A549 treated with RU486 at 1 μM for 4 hours (cell line): ENCODE measurements around the gene KRTAP9-1. TPM values are rescaled to one million over a fixed set of nuclear protein-coding genes. Genes with fewer than 3 reads are reported as not detected.

Experiments
- total RNA-seq: library from RNA; stranded (reverse); fragments of 200-300 nt; extraction: Qiagen RNA extraction; gene quantifications from 5 replicates; pipeline ENCODE4 v1.2.3, GENCODE V29; 2022; ENCODE audit warnings: low read depth

The KRTAP9-1 gene, protein sequence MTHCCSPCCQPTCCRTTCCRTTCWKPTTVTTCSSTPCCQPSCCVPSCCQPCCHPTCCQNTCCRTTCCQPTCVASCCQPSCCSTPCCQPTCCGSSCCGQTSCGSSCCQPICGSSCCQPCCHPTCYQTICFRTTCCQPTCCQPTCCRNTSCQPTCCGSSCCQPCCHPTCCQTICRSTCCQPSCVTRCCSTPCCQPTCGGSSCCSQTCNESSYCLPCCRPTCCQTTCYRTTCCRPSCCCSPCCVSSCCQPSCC
- total RNA-seq, result not detected in 5 replicates

GRCh38 chr17:41189837-41190318 is at the start of gene KRTAP9-1:
KRTAP9-1 (plus strand) TSS chr17:41189887; CDS start chr17:41189887, 0 bp downstream.

DNA sequence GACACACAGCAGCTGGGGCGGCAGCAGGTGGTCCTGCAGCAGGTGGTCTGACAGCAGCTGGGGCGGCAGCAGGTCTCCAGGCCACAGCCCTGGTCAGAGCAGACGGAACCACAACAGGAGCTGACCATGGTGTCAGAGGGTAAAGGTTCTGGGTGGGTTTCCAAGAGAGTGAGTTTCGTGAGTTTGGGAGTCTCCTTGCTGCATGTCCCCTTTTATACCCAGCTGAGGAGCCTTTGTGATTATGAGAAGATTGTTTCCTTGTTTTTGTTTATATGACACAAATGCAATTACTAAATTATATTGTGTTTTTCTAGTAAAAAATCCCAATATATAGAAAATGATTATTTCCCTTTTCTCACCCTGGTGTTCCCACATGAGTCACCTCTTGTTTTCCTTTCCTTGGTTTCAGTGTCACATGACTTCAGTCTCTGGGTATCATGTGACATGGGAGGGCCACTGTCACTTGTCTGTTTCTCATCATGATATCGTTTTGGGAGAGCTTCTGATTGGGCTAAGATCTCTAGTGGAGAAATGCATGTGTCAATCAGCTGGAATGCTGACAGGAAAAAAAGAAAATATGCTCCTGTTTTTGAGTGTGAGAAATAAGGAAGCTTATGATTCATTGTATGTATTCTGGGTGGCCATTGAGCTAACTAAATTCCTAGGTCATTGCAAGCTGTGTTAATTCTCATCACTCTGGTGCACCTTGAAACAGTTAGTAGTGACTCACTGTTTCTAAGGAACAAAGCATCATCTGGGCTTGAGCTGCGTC is 49.1 kb upstream of the KRTAP9-1 start, which contains the start of gene KRTAP4-6:
TSS of gene KRTAP4-6 (minus strand) at position 185 of the 772 bp plus-strand sequence. CDS start at position 128, 57 bp downstream.

DNA sequence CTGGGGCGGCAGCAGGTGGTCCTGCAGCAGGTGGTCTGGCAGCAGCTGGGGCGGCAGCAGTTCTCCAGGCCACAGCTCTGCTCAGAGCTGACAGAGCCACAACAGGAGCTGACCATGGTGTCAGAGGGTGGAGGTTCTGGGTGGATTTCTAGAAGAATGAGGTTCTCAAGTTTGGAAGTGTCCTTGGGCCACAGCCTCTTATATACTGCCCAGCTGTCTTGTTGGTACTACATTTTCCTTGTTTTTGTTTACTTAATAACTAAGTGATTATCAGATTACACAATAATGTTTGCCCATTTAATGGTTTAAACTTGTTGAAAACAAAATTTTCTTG is 40.1 kb upstream of the KRTAP9-1 start, which contains the start of gene KRTAP4-5:
TSS of gene KRTAP4-5 (minus strand) at position 174 of the 334 bp plus-strand sequence. CDS start at position 116, 58 bp downstream.

GRCh38 chr17:41160648-41161047 is 29.0 kb upstream of the KRTAP9-1 start, which contains the start of gene KRTAP4-4:
KRTAP4-4 (minus strand) TSS chr17:41160748; CDS start chr17:41160691, 57 bp downstream.

GRCh38 chr17:41168121-41168520 is 21.6 kb upstream of the KRTAP9-1 start, which contains the start of gene KRTAP4-3:
KRTAP4-3 (minus strand) TSS chr17:41168221; CDS start chr17:41168172, 49 bp downstream.

GRCh38 chr17:41177727-41178271 is 11.9 kb upstream of the KRTAP9-1 start, which contains the start of gene KRTAP4-2:
KRTAP4-2 (minus strand) TSS chr17:41178221; CDS start chr17:41178164, 57 bp downstream.

GRCh38 chr17:41184480-41184961 is 5.2 kb upstream of the KRTAP9-1 start, which contains the start of gene KRTAP4-1:
KRTAP4-1 (minus strand) TSS chr17:41184911; CDS start chr17:41184854, 57 bp downstream.

DNA sequence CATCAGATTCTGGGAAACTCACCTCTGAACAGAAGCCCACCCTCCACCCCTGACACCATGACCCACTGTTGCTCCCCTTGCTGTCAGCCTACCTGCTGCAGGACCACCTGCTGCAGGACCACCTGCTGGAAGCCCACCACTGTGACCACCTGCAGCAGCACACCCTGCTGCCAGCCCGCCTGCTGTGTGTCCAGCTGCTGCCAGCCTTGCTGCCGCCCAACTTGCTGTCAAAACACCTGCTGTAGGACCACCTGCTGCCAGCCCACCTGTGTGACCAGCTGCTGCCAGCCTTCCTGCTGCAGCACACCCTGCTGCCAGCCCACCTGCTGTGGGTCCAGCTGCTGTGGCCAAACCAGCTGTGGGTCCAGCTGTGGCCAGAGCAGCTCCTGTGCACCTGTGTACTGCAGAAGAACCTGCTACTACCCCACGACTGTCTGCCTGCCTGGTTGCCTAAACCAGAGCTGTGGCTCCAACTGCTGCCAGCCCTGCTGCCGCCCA is 37.0 kb downstream of the KRTAP9-1 start, which contains the start of gene KRTAP9-2:
TSS of gene KRTAP9-2 (plus strand) at position 51 of the 498 bp plus-strand sequence. CDS start at position 58, 7 bp downstream.

GRCh38 chr17:41232399-41233105 is 42.9 kb downstream of the KRTAP9-1 start, which contains the start of gene KRTAP9-3:
KRTAP9-3 (plus strand) TSS chr17:41232449; CDS start chr17:41232502, 53 bp downstream.

GRCh38 chr17:41237949-41238437 is 48.3 kb downstream of the KRTAP9-1 start, which contains the start of gene KRTAP9-8:
KRTAP9-8 (plus strand) TSS chr17:41237999; CDS start chr17:41238052, 53 bp downstream.

Other genes starting within 250 kb of the KRTAP9-1 start
- gene KRT39, start 222.9 kb upstream of the KRTAP9-1 start, total RNA-seq, result not detected in 5 replicates
- gene KRT40, start 205.6 kb upstream of the KRTAP9-1 start, total RNA-seq, result not detected in 5 replicates
- gene KRTAP3-3, start 195.7 kb upstream of the KRTAP9-1 start, total RNA-seq, result not detected in 5 replicates
- 0.36 to 0.50 TPM (median 0.42 TPM) in 3 of 5 replicates, not detected in the others for gene KRTAP3-2, start 190.0 kb upstream of the KRTAP9-1 start, total RNA-seq
- gene KRTAP3-1, start 180.8 kb upstream of the KRTAP9-1 start, total RNA-seq, result not detected in 5 replicates
- gene KRTAP1-5, start 162.7 kb upstream of the KRTAP9-1 start, total RNA-seq, result not detected in 5 replicates
- gene KRTAP1-4, start 159.7 kb upstream of the KRTAP9-1 start, total RNA-seq, result not detected in 5 replicates
- gene KRTAP1-3, start 155.0 kb upstream of the KRTAP9-1 start, total RNA-seq, result not detected in 5 replicates
- not detected in 5 replicates for gene KRTAP1-1, start 148.4 kb upstream of the KRTAP9-1 start, total RNA-seq
- not detected in 5 replicates for gene KRTAP2-1, start 142.6 kb upstream of the KRTAP9-1 start, total RNA-seq
- not detected in 5 replicates for gene KRTAP2-2, start 134.7 kb upstream of the KRTAP9-1 start, total RNA-seq
- not detected in 5 replicates for gene KRTAP2-3, start 129.8 kb upstream of the KRTAP9-1 start, total RNA-seq
- gene KRTAP2-4, start 124.0 kb upstream of the KRTAP9-1 start, total RNA-seq, result not detected in 5 replicates
- gene KRTAP4-7, start 105.7 kb upstream of the KRTAP9-1 start, total RNA-seq, result not detected in 5 replicates
- 0.08 TPM in 1 of 5 replicates, not detected in the others for gene KRTAP4-8, start 91.7 kb upstream of the KRTAP9-1 start, total RNA-seq
- not detected in 5 replicates for gene KRTAP4-16, start 87.7 kb upstream of the KRTAP9-1 start, total RNA-seq
- not detected in 5 replicates for gene KRTAP4-9, start 84.5 kb upstream of the KRTAP9-1 start, total RNA-seq
- gene KRTAP4-11, start 71.5 kb upstream of the KRTAP9-1 start, total RNA-seq, result not detected in 5 replicates
- not detected in 5 replicates for gene KRTAP4-12, start 65.7 kb upstream of the KRTAP9-1 start, total RNA-seq
- gene KRTAP4-6, start 49.3 kb upstream of the KRTAP9-1 start, total RNA-seq, result not detected in 5 replicates
- gene KRTAP4-5, start 40.1 kb upstream of the KRTAP9-1 start, total RNA-seq, result not detected in 5 replicates
- not detected in 5 replicates for gene KRTAP4-4, start 29.1 kb upstream of the KRTAP9-1 start, total RNA-seq
- gene KRTAP4-3, start 21.7 kb upstream of the KRTAP9-1 start, total RNA-seq, result not detected in 5 replicates
- not detected in 5 replicates for gene KRTAP4-2, start 11.7 kb upstream of the KRTAP9-1 start, total RNA-seq
- gene KRTAP4-1, start 5.0 kb upstream of the KRTAP9-1 start, total RNA-seq, result 0.17 to 0.25 TPM (median 0.24 TPM) in 4 of 5 replicates, not detected in the other
- not detected in 5 replicates for gene KRTAP9-2, start 36.8 kb downstream of the KRTAP9-1 start, total RNA-seq
- not detected in 5 replicates for gene KRTAP9-3, start 42.6 kb downstream of the KRTAP9-1 start, total RNA-seq
- gene KRTAP9-8, start 48.1 kb downstream of the KRTAP9-1 start, total RNA-seq, result not detected in 5 replicates
- gene KRTAP9-4, start 59.8 kb downstream of the KRTAP9-1 start, total RNA-seq, result not detected in 5 replicates
- not detected in 5 replicates for gene KRTAP9-9, start 65.5 kb downstream of the KRTAP9-1 start, total RNA-seq
- not detected in 5 replicates for gene KRTAP9-6, start 75.5 kb downstream of the KRTAP9-1 start, total RNA-seq
- gene KRTAP9-7, start 85.8 kb downstream of the KRTAP9-1 start, total RNA-seq, result not detected in 5 replicates
- gene KRTAP29-1, start 113.0 kb downstream of the KRTAP9-1 start, total RNA-seq, result not detected in 5 replicates
- not detected in 5 replicates for gene KRTAP16-1, start 119.4 kb downstream of the KRTAP9-1 start, total RNA-seq
- not detected in 5 replicates for gene KRTAP17-1, start 125.8 kb downstream of the KRTAP9-1 start, total RNA-seq
- gene KRT33A, start 160.9 kb downstream of the KRTAP9-1 start, total RNA-seq, result not detected in 5 replicates
- gene KRT33B, start 179.9 kb downstream of the KRTAP9-1 start, total RNA-seq, result 0.06 to 0.16 TPM (median 0.15 TPM) in 3 of 5 replicates, not detected in the others
- 0.25 to 0.43 TPM (median 0.30 TPM) in 5 replicates for gene KRT34, start 192.4 kb downstream of the KRTAP9-1 start, total RNA-seq
- not detected in 5 replicates for gene KRT31, start 207.7 kb downstream of the KRTAP9-1 start, total RNA-seq
- not detected in 5 replicates for gene KRT37, start 234.7 kb downstream of the KRTAP9-1 start, total RNA-seq